H1 (cell line): ENCODE results near the gene EEIG1. TPM values are rescaled to one million over a fixed set of nuclear protein-coding genes. Genes with fewer than 3 reads are reported as not detected.
A peak's percentile ranks its signal among the peaks of the same experiment; 100 is the strongest.

Source experiments
- JUND ChIP-seq: IDR thresholded peaks from 2 replicates; pipeline ENCODE4 v1.6.1; 2011; ENCODE audit warnings: mild to moderate bottlenecking, improper control_type of control experiment, low read length
- SIX5 ChIP-seq: IDR thresholded peaks from 2 replicates; pipeline ENCODE4 v1.6.1; 2011; ENCODE audit warnings: mild to moderate bottlenecking, low read depth, low read length
- SP4 ChIP-seq: IDR thresholded peaks from 2 replicates; pipeline ENCODE4 v1.6.1; 2012; ENCODE audit warnings: low read length, inconsistent platforms
- TCF12 ChIP-seq: IDR thresholded peaks from 2 replicates; pipeline ENCODE4 v1.6.1; 2011; ENCODE audit warnings: low read depth, mild to moderate bottlenecking, low read length
- TEAD4 ChIP-seq: IDR thresholded peaks from 2 replicates; pipeline ENCODE4 v1.6.1; 2012; ENCODE audit warnings: low read depth, low read length, inconsistent platforms, mixed read lengths
- polyA plus RNA-seq, 7 experiments: library from polyadenylated mRNA; depleted of rRNA in 3 of 7; stranded (reverse) in 5 of 7; unstranded in 2 of 7; fragments of >200 nt in 5 of 7; fragments of 200-250 nt in 2 of 7; gene quantifications; 1 replicate in 5 of 7; 2 replicates in 1 of 7; 4 replicates in 1 of 7; pipeline versions ENCODE4 v1.2.1 to v1.2.3, GENCODE V29; 2011 to 2013; ENCODE audit warnings: missing spikeins in 2 of 7, mixed read lengths in 2 of 7
- total RNA-seq: library from RNA; stranded (reverse); fragmentation: NEBNext Ultra II Directional; extraction: Animal tissue kit (Norgen Biotek cat#: 25700); gene quantifications from 2 replicates; pipeline ENCODE4 v1.2.1, GENCODE V29; 2021
- TF ChIP-seq, protein P1 (sequence below), 3 experiments: IDR thresholded peaks; 1 replicate in 2 of 3; 2 replicates in 1 of 3; pipeline versions ENCODE4 v1.5.1 to v1.6.1; 2011; ENCODE audit warnings: low read length in 3 of 3, mild to moderate bottlenecking in 3 of 3, inconsistent platforms in 2 of 3, low read depth in 1 of 3, moderate library complexity in 1 of 3; ENCODE audit not compliant: insufficient read depth in 1 of 3; ENCODE audit errors: control extremely low read depth in 1 of 3
- TF ChIP-seq, protein P2 (sequence below): IDR thresholded peaks from 2 replicates; pipeline ENCODE4 v1.6.1; 2012; ENCODE audit warnings: inconsistent platforms
- TF ChIP-seq, protein P3 (sequence below): IDR thresholded peaks from 2 replicates; pipeline ENCODE4 v1.6.1; 2011; ENCODE audit warnings: low read depth, mild to moderate bottlenecking, low read length; ENCODE audit not compliant: insufficient read depth

EEIG1 gene
- total and polyA plus RNA-seq, 2 of the 8 experiments (the other 6 are each of a cell fraction or from before 2014, with no cell fraction given), result 29.8 to 50.8 TPM

GRCh38 chr9:127943731-127944144 is 37.1 kb downstream of the EEIG1 start (continued):
- TF ChIP-seq, protein P1, sequence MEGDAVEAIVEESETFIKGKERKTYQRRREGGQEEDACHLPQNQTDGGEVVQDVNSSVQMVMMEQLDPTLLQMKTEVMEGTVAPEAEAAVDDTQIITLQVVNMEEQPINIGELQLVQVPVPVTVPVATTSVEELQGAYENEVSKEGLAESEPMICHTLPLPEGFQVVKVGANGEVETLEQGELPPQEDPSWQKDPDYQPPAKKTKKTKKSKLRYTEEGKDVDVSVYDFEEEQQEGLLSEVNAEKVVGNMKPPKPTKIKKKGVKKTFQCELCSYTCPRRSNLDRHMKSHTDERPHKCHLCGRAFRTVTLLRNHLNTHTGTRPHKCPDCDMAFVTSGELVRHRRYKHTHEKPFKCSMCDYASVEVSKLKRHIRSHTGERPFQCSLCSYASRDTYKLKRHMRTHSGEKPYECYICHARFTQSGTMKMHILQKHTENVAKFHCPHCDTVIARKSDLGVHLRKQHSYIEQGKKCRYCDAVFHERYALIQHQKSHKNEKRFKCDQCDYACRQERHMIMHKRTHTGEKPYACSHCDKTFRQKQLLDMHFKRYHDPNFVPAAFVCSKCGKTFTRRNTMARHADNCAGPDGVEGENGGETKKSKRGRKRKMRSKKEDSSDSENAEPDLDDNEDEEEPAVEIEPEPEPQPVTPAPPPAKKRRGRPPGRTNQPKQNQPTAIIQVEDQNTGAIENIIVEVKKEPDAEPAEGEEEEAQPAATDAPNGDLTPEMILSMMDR (IDR thresholded peaks at IDR 0.05; ENCODE audit: control extremely low read depth in 1 of 3, insufficient read depth in 1 of 3, low read depth in 1 of 3, low read length in 3 of 3), result peak in 2 of 3 experiments; percentile 91 to 94; a peak in 3 of 4 replicates
- TF ChIP-seq, protein P2, sequence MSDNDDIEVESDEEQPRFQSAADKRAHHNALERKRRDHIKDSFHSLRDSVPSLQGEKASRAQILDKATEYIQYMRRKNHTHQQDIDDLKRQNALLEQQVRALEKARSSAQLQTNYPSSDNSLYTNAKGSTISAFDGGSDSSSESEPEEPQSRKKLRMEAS, result peak; percentile 47; the same call in 1 of the 2 replicates
- TF ChIP-seq TEAD4 (0 out of 2 replicates have a peak, but pooled peaks have one; percentile 53), TCF12 (no peak), SP4 (0 out of 2 replicates have a peak, but pooled peaks have one; percentile 51), SIX5 (no peak), JUND (no peak)
- TF ChIP-seq, protein P3, sequence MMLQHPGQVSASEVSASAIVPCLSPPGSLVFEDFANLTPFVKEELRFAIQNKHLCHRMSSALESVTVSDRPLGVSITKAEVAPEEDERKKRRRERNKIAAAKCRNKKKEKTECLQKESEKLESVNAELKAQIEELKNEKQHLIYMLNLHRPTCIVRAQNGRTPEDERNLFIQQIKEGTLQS, result no peak
